Nephron (organoid): ENCODE data around the gene DUSP18.

Source experiments
- H3K27ac Mint-ChIP-seq, 3 experiments: 2 replicates each; pipeline ENCODE4 v1.8.0; 2020; ENCODE audit warnings: mixed read lengths in 3 of 3, mild to moderate bottlenecking in 2 of 3, moderate library complexity in 1 of 3
- H3K27me3 Mint-ChIP-seq: 2 replicates; pipeline ENCODE4 v1.8.0; 2021; ENCODE audit warnings: low read depth, mild to moderate bottlenecking, moderate library complexity, mixed read lengths
- H3K36me3 Mint-ChIP-seq: 2 replicates; pipeline ENCODE4 v1.8.0; 2020; ENCODE audit warnings: low read depth, mixed read lengths
- H3K4me1 Mint-ChIP-seq: 2 replicates; pipeline ENCODE4 v1.8.0; 2020; ENCODE audit warnings: mixed read lengths
- H3K4me3 Mint-ChIP-seq, 3 experiments: 2 replicates each; pipeline ENCODE4 v1.8.0; 2020; ENCODE audit warnings: mild to moderate bottlenecking in 3 of 3, mixed read lengths in 3 of 3, moderate library complexity in 2 of 3
- H3K9me3 Mint-ChIP-seq: 2 replicates; pipeline ENCODE4 v1.8.0; 2020; ENCODE audit warnings: mixed read lengths
- TF ChIP-seq, protein P1 (sequence below), 3 experiments: fragments of 200-600 bp; sonication (generic); IDR thresholded peaks; one replicate each; pipeline ENCODE4 v1.5.0; 2021; ENCODE audit warnings: antibody characterized with exemption in 3 of 3; ENCODE audit not compliant: unreplicated experiment in 3 of 3

Gene DUSP18

GRCh38 chr22:30673136-30673535, 5.5 kb upstream of the DUSP18 start:
- no peaks in the 10 kb centered on the region for H3K36me3 Mint-ChIP-seq
- no peak overlapping the region for H3K4me3 Mint-ChIP-seq
- H3K9me3 Mint-ChIP-seq, result no peaks in the 10 kb centered on the region
- peaks cover 30% of the 10 kb centered on the region for H3K27me3 Mint-ChIP-seq
- H3K4me1 Mint-ChIP-seq, result peaks cover 5% of the 10 kb centered on the region
- TF ChIP-seq, protein P1, sequence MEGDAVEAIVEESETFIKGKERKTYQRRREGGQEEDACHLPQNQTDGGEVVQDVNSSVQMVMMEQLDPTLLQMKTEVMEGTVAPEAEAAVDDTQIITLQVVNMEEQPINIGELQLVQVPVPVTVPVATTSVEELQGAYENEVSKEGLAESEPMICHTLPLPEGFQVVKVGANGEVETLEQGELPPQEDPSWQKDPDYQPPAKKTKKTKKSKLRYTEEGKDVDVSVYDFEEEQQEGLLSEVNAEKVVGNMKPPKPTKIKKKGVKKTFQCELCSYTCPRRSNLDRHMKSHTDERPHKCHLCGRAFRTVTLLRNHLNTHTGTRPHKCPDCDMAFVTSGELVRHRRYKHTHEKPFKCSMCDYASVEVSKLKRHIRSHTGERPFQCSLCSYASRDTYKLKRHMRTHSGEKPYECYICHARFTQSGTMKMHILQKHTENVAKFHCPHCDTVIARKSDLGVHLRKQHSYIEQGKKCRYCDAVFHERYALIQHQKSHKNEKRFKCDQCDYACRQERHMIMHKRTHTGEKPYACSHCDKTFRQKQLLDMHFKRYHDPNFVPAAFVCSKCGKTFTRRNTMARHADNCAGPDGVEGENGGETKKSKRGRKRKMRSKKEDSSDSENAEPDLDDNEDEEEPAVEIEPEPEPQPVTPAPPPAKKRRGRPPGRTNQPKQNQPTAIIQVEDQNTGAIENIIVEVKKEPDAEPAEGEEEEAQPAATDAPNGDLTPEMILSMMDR (IDR thresholded peaks at IDR 0.05; ENCODE audit: unreplicated experiment in 3 of 3), result no peak
- no peak overlapping the region for H3K27ac Mint-ChIP-seq

DNA sequence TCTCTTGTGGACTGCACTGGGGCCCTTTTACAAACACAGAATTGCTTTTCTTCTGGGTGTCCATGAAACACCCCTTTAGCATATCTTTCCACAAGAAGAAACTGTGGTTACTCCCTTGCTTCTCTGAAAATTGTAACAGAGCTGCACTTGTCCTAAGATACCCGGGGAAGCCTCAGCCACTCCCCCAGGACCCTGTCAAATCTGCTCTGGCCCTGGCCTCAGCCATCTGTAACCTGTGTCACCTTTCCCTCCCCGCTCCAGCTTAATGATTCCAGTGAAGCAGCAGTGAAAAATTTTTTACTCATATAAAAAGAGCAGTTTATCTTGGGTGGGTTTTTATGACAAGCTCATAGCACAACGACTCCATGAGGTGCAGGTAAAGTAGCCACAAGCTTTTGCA, 3.4 kb upstream of the DUSP18 start:
- TF ChIP-seq, protein P1 (IDR thresholded peaks at IDR 0.05; ENCODE audit: unreplicated experiment in 3 of 3), result no peak
- H3K4me3 Mint-ChIP-seq, result peak overlapping the region; percentile 15 to 48 (median 17)
- peaks cover 40% of the 10 kb centered on the region for H3K27me3 Mint-ChIP-seq
- no peak overlapping the region for H3K27ac Mint-ChIP-seq
- peaks cover 13% of the 10 kb centered on the region for H3K4me1 Mint-ChIP-seq
- no peaks in the 10 kb centered on the region for H3K9me3 Mint-ChIP-seq
- no peaks in the 10 kb centered on the region for H3K36me3 Mint-ChIP-seq

GRCh38 chr22:30668386-30668710, 673 bp upstream of the DUSP18 start:
- Mint-ChIP-seq H3K36me3 (peaks cover 2% of the 10 kb centered on the region), H3K9me3 (no peaks in the 10 kb centered on the region), H3K4me3 (peak overlapping the region; percentile 90 to 97 (median 95)), H3K27ac (peak overlapping the region in 2 of 3 experiments; percentile 35 to 41), H3K4me1 (peaks cover 9% of the 10 kb centered on the region), H3K27me3 (peaks cover 34% of the 10 kb centered on the region)
- TF ChIP-seq, protein P1 (IDR thresholded peaks at IDR 0.05; ENCODE audit: unreplicated experiment in 3 of 3), result no peak

GRCh38 chr22:30667107-30667493, 575 bp downstream of the DUSP18 start:
- Mint-ChIP-seq H3K36me3 (peaks cover 9% of the 10 kb centered on the region), H3K27ac (no peak overlapping the region), H3K4me3 (peak overlapping the region; percentile 90 to 97 (median 95)), H3K9me3 (no peaks in the 10 kb centered on the region), H3K27me3 (peaks cover 27% of the 10 kb centered on the region), H3K4me1 (peaks cover 9% of the 10 kb centered on the region)
- TF ChIP-seq, protein P1 (IDR thresholded peaks at IDR 0.05; ENCODE audit: unreplicated experiment in 3 of 3), result no peak

DNA sequence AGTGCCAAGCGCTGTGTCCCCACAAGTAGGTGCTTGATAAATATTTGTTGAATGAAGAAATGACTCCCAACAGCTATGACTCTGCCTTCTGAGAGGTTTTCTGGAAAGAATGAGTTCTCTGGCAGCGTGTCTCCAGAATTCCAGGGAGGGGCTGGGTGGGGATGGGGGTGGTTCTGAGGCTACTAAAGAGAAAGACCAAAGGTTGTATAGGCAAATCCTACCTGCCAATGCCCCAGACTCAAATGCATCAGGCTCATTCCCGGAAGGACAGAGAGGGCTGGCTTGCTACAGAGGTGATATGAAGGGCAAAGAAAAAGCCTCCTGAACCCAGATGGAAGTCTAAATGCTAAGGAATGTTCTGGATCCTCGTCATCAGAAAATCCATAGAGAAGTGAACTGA, 1.9 kb downstream of the DUSP18 start:
- Mint-ChIP-seq H3K9me3 (no peaks in the 10 kb centered on the region), H3K4me3 (peak overlapping the region; percentile 81 to 97 (median 95)), H3K27ac (no peak overlapping the region), H3K36me3 (peaks cover 9% of the 10 kb centered on the region), H3K4me1 (peaks cover 9% of the 10 kb centered on the region), H3K27me3 (peaks cover 27% of the 10 kb centered on the region)
- TF ChIP-seq, protein P1 (IDR thresholded peaks at IDR 0.05; ENCODE audit: unreplicated experiment in 3 of 3), result no peak

DNA sequence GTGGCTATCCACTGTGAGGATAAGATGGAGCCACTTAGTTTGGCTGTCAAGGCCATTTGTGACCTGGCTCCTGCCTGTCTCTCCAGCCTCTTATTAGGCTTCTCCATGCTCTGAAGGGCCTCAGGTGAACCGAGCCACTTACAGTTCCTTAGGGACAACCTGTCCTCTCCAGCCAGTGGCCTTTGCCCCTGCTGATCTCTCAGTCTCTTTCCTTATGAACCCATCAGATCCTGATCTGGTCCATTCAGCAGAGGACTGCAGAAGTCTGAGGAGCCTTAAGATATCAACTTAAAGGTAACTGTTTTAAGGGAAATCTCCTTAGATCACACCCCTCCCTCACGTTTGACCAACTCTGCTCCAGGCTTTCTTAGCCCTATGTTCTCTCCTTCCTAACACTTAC, 2.4 kb downstream of the DUSP18 start:
- peaks cover 12% of the 10 kb centered on the region for H3K36me3 Mint-ChIP-seq
- H3K9me3 Mint-ChIP-seq, result no peaks in the 10 kb centered on the region
- H3K27ac Mint-ChIP-seq, result no peak overlapping the region
- peaks cover 9% of the 10 kb centered on the region for H3K4me1 Mint-ChIP-seq
- TF ChIP-seq, protein P1 (IDR thresholded peaks at IDR 0.05; ENCODE audit: unreplicated experiment in 3 of 3), result no peak
- peaks cover 22% of the 10 kb centered on the region for H3K27me3 Mint-ChIP-seq
- H3K4me3 Mint-ChIP-seq, result no peak overlapping the region
